ENCODE data around the gene RNFT2.
"Not testable (repeated sequence)": the region's sequence is repeated elsewhere in the genome, so short reads cannot be mapped to it uniquely, and the experiment has no call there.

DNA sequence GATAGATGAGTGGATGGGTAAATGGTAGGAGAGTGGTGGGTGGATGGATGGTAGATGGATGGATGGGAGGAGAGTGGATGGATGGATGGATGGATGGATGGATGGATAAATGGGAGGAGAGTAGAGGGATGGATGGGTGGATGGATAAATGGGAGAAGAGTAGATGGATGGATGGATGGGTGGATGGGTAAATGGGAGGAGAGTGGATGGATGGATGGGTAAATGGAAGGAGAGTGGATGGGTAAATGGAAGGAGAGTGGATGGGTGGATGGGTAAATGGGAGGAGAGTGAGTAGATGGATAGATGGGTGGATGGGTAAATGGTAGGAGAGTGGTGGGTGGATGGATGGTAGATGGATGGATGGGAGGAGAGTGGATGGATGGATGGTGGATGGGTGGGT is 51.4 kb downstream of the RNFT2 start:
- not testable (repeated sequence) for TF ChIP-seq POLR2A, CTCF, POLR2AphosphoS5 (IDR thresholded peaks at IDR 0.05)

Data from breast epithelium (tissue), 3 donors.